Stimulated activated naive B cell treated with anti-CD40 and anti-IgM and Interleukin-4, amounts not matched to agents 10 μg/mL and 1 μg/mL and 100 μg/mL, for 72 hours (primary cell): ENCODE results near the gene NAIF1.

ENCODE experiments used
- ATAC-seq, 2 donors: fragments of 150-1000 bp; cut with Tn5 transposase; replicated peaks; 2 replicates each; pipeline ENCODE4 v1.10.0; 2021; ENCODE audit warnings: moderate library complexity in 1 of 2
- DNase-seq: peaks from one replicate; pipeline ENCODE4 v3.0.0; 2021
- H3K27ac Mint-ChIP-seq: one replicate; pipeline ENCODE4 v1.8.0; 2022; ENCODE audit warnings: mild to moderate bottlenecking, mixed read lengths
- H3K27me3 Mint-ChIP-seq, 2 donors: one replicate each; pipeline ENCODE4 v1.8.0; 2022; ENCODE audit warnings: mixed read lengths in 2 of 2
- H3K36me3 Mint-ChIP-seq, 2 donors: one replicate each; pipeline ENCODE4 v1.8.0; 2022; ENCODE audit warnings: mixed read lengths in 2 of 2, mild to moderate bottlenecking in 1 of 2
- H3K4me1 Mint-ChIP-seq, 2 donors: one replicate each; pipeline ENCODE4 v1.8.0; 2022; ENCODE audit warnings: mixed read lengths in 2 of 2, mild to moderate bottlenecking in 1 of 2
- H3K4me3 Mint-ChIP-seq, 2 donors: one replicate each; pipeline ENCODE4 v1.8.0; 2022; ENCODE audit warnings: mild to moderate bottlenecking in 2 of 2, mixed read lengths in 2 of 2, moderate library complexity in 1 of 2
- H3K9me3 Mint-ChIP-seq, 2 donors: one replicate each; pipeline ENCODE4 v1.8.0; 2022; ENCODE audit warnings: mixed read lengths in 2 of 2, mild to moderate bottlenecking in 1 of 2

Gene NAIF1

GRCh38 chr9:128097543-128098296 is 30.6 kb upstream of the NAIF1 start:
- Mint-ChIP-seq H3K27me3 (no peaks in the 10 kb centered on the region), H3K9me3 (no peaks in the 10 kb centered on the region), H3K27ac (peak overlapping the region; percentile 69), H3K4me3 (peak overlapping the region; percentile 32 to 60), H3K4me1 (peaks cover 41 to 75% of the 10 kb centered on the region in 2 donors), H3K36me3 (peaks cover 35 to 37% of the 10 kb centered on the region in 2 donors)
- DNase-seq (no peak), ATAC-seq (no peak)

GRCh38 chr9:128096616-128097536 is 29.8 kb upstream of the NAIF1 start:
- DNase-seq (no peak), ATAC-seq (no peak)
- H3K27me3 Mint-ChIP-seq, result no peaks in the 10 kb centered on the region
- H3K27ac Mint-ChIP-seq, result peak overlapping the region; percentile 85
- H3K36me3 Mint-ChIP-seq, result peaks cover 31 to 32% of the 10 kb centered on the region in 2 donors
- peaks cover 42 to 77% of the 10 kb centered on the region in 2 donors for H3K4me1 Mint-ChIP-seq
- no peaks in the 10 kb centered on the region for H3K9me3 Mint-ChIP-seq
- no peak overlapping the region for H3K4me3 Mint-ChIP-seq

- Mint-ChIP-seq H3K9me3 (no peaks in the 10 kb centered on the region), H3K36me3 (peaks cover 26 to 35% of the 10 kb centered on the region in 2 donors), H3K27me3 (no peaks in the 10 kb centered on the region), H3K4me1 (peaks cover 49 to 77% of the 10 kb centered on the region in 2 donors), H3K4me3 (peak overlapping the region; percentile 68 to 75), H3K27ac (peak overlapping the region; percentile 97)
- ATAC-seq (no peak), DNase-seq (no peak)
Observed at GRCh38 chr9:128094950-128095544, 27.9 kb upstream of the NAIF1 start.

- H3K4me1 Mint-ChIP-seq, result peaks cover 46 to 77% of the 10 kb centered on the region in 2 donors
- H3K27me3 Mint-ChIP-seq, result no peaks in the 10 kb centered on the region
- peak overlapping the region; percentile 68 to 75 for H3K4me3 Mint-ChIP-seq
- peak overlapping the region; percentile 97 for H3K27ac Mint-ChIP-seq
- ATAC-seq (peak; percentile 97 to 98), DNase-seq (peak; percentile 82)
- H3K36me3 Mint-ChIP-seq, result peaks cover 32 to 42% of the 10 kb centered on the region in 2 donors
- no peaks in the 10 kb centered on the region for H3K9me3 Mint-ChIP-seq
Observed at GRCh38 chr9:128094166-128094949, 27.2 kb upstream of the NAIF1 start.

- no peak for ATAC-seq
- Mint-ChIP-seq H3K27ac (peak overlapping the region; percentile 97), H3K9me3 (no peaks in the 10 kb centered on the region), H3K36me3 (peaks cover 26 to 38% of the 10 kb centered on the region in 2 donors), H3K4me3 (peak overlapping the region in 1 of 2 donors; percentile 75), H3K4me1 (peaks cover 38 to 69% of the 10 kb centered on the region in 2 donors), H3K27me3 (no peaks in the 10 kb centered on the region)
- DNase-seq, result no peak
Observed at GRCh38 chr9:128093011-128093410, 25.9 kb upstream of the NAIF1 start.

GRCh38 chr9:128092199-128092977 is 25.3 kb upstream of the NAIF1 start:
- H3K36me3 Mint-ChIP-seq, result peaks cover 30 to 43% of the 10 kb centered on the region in 2 donors
- no peak for ATAC-seq
- no peaks in the 10 kb centered on the region for H3K27me3 Mint-ChIP-seq
- H3K9me3 Mint-ChIP-seq, result no peaks in the 10 kb centered on the region
- H3K4me1 Mint-ChIP-seq, result peaks cover 39 to 71% of the 10 kb centered on the region in 2 donors
- H3K4me3 Mint-ChIP-seq, result peak overlapping the region in 1 of 2 donors; percentile 50
- H3K27ac Mint-ChIP-seq, result peak overlapping the region; percentile 97
- no peak for DNase-seq

- Mint-ChIP-seq H3K4me3 (no peak overlapping the region), H3K9me3 (no peaks in the 10 kb centered on the region), H3K27me3 (no peaks in the 10 kb centered on the region), H3K27ac (peak overlapping the region; percentile 43), H3K4me1 (peaks cover 41 to 69% of the 10 kb centered on the region in 2 donors), H3K36me3 (peaks cover 30 to 46% of the 10 kb centered on the region in 2 donors)
- ATAC-seq (no peak), DNase-seq (no peak)
Observed at GRCh38 chr9:128091571-128091970, 24.5 kb upstream of the NAIF1 start.

- no peak for DNase-seq
- Mint-ChIP-seq H3K27me3 (no peaks in the 10 kb centered on the region), H3K9me3 (no peaks in the 10 kb centered on the region), H3K36me3 (peaks cover 30 to 46% of the 10 kb centered on the region in 2 donors), H3K4me3 (no peak overlapping the region), H3K27ac (no peak overlapping the region), H3K4me1 (peaks cover 39 to 66% of the 10 kb centered on the region in 2 donors)
- no peak for ATAC-seq
Observed at GRCh38 chr9:128091144-128091543, 24.0 kb upstream of the NAIF1 start.

- H3K9me3 Mint-ChIP-seq, result no peaks in the 10 kb centered on the region
- no peak overlapping the region for H3K27ac Mint-ChIP-seq
- DNase-seq (no peak), ATAC-seq (no peak)
- H3K4me3 Mint-ChIP-seq, result no peak overlapping the region
- peaks cover 31 to 56% of the 10 kb centered on the region in 2 donors for H3K4me1 Mint-ChIP-seq
- H3K36me3 Mint-ChIP-seq, result peaks cover 25 to 53% of the 10 kb centered on the region in 2 donors
- H3K27me3 Mint-ChIP-seq, result no peaks in the 10 kb centered on the region
Observed at GRCh38 chr9:128089299-128089698, 22.2 kb upstream of the NAIF1 start.

GRCh38 chr9:128088253-128088945 is 21.3 kb upstream of the NAIF1 start:
- H3K4me3 Mint-ChIP-seq, result no peak overlapping the region
- H3K27me3 Mint-ChIP-seq, result no peaks in the 10 kb centered on the region
- H3K36me3 Mint-ChIP-seq, result peaks cover 28 to 58% of the 10 kb centered on the region in 2 donors
- ATAC-seq, result no peak
- H3K27ac Mint-ChIP-seq, result no peak overlapping the region
- DNase-seq, result no peak
- H3K4me1 Mint-ChIP-seq, result peaks cover 30 to 55% of the 10 kb centered on the region in 2 donors
- H3K9me3 Mint-ChIP-seq, result no peaks in the 10 kb centered on the region

GRCh38 chr9:128087262-128087661 is 20.1 kb upstream of the NAIF1 start:
- no peak for ATAC-seq
- H3K9me3 Mint-ChIP-seq, result no peaks in the 10 kb centered on the region
- H3K27me3 Mint-ChIP-seq, result no peaks in the 10 kb centered on the region
- peaks cover 28 to 55% of the 10 kb centered on the region in 2 donors for H3K36me3 Mint-ChIP-seq
- H3K4me1 Mint-ChIP-seq, result peaks cover 21 to 50% of the 10 kb centered on the region in 2 donors
- no peak overlapping the region for H3K4me3 Mint-ChIP-seq
- no peak for DNase-seq
- H3K27ac Mint-ChIP-seq, result no peak overlapping the region

GRCh38 chr9:128085943-128086342 is 18.8 kb upstream of the NAIF1 start:
- no peak for ATAC-seq
- Mint-ChIP-seq H3K27ac (no peak overlapping the region), H3K4me1 (peaks cover 21 to 54% of the 10 kb centered on the region in 2 donors), H3K4me3 (no peak overlapping the region), H3K27me3 (no peaks in the 10 kb centered on the region), H3K9me3 (no peaks in the 10 kb centered on the region), H3K36me3 (peaks cover 26 to 57% of the 10 kb centered on the region in 2 donors)
- no peak for DNase-seq
